Activated naive CD8-positive, alpha-beta T cell treated with anti-CD3 and anti-CD28 coated beads, Interleukin-2, amount 50 U/mL, for 24 hours (primary cell): ENCODE data around the gene RNF149.

ENCODE experiments used
- ATAC-seq: fragments of 150-1000 bp; cut with Tn5 transposase; one replicate; pipeline ENCODE4 v1.10.0; 2021
- DNase-seq: peaks from one replicate; pipeline ENCODE4 v3.0.0; 2021
- H3K27ac Mint-ChIP-seq: one replicate; pipeline ENCODE4 v1.8.0; 2021; ENCODE audit warnings: mild to moderate bottlenecking, mixed read lengths
- H3K27me3 Mint-ChIP-seq: one replicate; pipeline ENCODE4 v1.8.0; 2021; ENCODE audit warnings: mixed read lengths
- H3K36me3 Mint-ChIP-seq: one replicate; pipeline ENCODE4 v1.8.0; 2021; ENCODE audit warnings: low read depth, mixed read lengths
- H3K4me1 Mint-ChIP-seq: one replicate; pipeline ENCODE4 v1.8.0; 2021; ENCODE audit warnings: mixed read lengths
- H3K4me3 Mint-ChIP-seq: one replicate; pipeline ENCODE4 v1.8.0; 2021; ENCODE audit warnings: mild to moderate bottlenecking, moderate library complexity, mixed read lengths
- H3K9me3 Mint-ChIP-seq: one replicate; pipeline ENCODE4 v1.8.0; 2021; ENCODE audit warnings: mixed read lengths

Gene RNF149

GRCh38 chr2:101310090-101310833, 1.8 kb upstream of the RNF149 start:
- Mint-ChIP-seq H3K27ac (peak overlapping the region; percentile 95), H3K4me3 (peak overlapping the region; percentile 46), H3K27me3 (no peaks in the 10 kb centered on the region), H3K36me3 (peaks cover 14% of the 10 kb centered on the region), H3K9me3 (no peaks in the 10 kb centered on the region), H3K4me1 (peaks cover 63% of the 10 kb centered on the region)
- no peak for DNase-seq
- no peak for ATAC-seq

DNA sequence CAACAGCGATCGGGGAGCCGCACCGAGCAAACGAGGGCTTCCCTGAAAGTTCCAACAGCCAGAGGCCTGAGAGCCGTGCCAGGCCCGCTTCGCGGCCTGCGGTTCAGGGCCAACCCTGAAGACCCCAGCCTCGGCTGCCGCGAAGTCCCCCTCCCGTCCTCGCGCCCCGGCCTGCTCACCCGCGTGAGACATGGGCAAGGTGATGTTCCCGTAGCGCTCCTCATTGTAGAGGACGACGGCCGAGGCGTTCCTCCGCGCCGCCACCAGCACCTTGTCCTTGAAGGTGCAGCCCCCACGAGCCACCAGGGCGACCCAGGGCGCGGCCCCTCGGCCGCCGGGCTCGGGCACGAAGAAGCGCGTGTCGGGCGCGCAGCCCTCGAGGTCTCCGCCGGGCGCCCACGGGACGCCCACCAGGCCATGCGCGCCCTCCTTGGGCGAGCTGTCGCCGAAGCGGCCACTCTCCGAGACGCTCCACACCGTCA, 510 bp downstream of the RNF149 start:
- peaks cover 82% of the 10 kb centered on the region for H3K4me1 Mint-ChIP-seq
- H3K27ac Mint-ChIP-seq = peak overlapping the region; percentile 95
- no peaks in the 10 kb centered on the region for H3K9me3 Mint-ChIP-seq
- DNase-seq (peak; percentile 45), ATAC-seq (peak; percentile 1)
- no peaks in the 10 kb centered on the region for H3K27me3 Mint-ChIP-seq
- peaks cover 23% of the 10 kb centered on the region for H3K36me3 Mint-ChIP-seq
- H3K4me3 Mint-ChIP-seq = peak overlapping the region; percentile 89

DNA sequence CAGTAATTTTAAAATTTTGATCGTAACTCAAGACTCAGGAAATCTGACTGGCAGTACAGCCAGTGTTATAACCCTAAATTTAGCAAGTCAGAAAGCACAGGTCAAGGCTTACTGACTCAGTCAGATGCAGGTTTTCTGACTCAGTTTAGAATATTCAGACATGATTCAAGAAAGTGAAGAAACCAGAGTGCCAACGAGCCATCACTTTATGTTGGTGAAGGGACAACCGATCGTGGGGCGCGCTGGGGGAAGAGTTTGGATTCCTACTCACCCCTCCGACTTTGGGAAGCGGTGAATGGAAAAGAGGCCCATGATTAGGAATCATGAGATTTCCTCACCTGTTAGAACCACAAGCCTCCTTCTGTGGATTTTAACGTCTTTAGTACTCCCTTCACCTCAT, 998 bp downstream of the RNF149 start:
- no peaks in the 10 kb centered on the region for H3K9me3 Mint-ChIP-seq
- peak overlapping the region; percentile 89 for H3K4me3 Mint-ChIP-seq
- DNase-seq = no peak
- H3K27ac Mint-ChIP-seq = peak overlapping the region; percentile 95
- H3K27me3 Mint-ChIP-seq = no peaks in the 10 kb centered on the region
- peak; percentile 6 for ATAC-seq
- H3K36me3 Mint-ChIP-seq = peaks cover 24% of the 10 kb centered on the region
- H3K4me1 Mint-ChIP-seq = peaks cover 86% of the 10 kb centered on the region

DNA sequence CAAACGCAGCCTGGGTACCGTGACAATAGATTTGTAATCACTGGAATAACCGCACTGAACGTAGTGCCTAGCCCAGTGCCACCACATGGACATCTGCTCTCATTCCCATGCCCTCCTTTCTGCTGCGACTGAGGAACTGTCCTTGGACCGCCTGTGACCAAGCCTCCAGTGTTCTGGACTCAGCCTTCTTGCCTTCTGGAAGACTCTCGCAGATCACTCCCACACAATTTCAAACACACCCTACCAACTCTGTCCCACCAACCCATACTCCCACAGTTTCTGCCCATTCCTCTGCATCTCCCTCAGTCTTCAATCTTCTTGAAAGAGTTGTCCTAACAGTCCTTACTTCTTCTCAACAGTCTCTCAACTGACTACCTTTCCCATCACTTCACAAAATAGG, 2.1 kb downstream of the RNF149 start:
- Mint-ChIP-seq H3K27me3 (no peaks in the 10 kb centered on the region), H3K4me1 (peaks cover 87% of the 10 kb centered on the region), H3K27ac (peak overlapping the region; percentile 95), H3K9me3 (no peaks in the 10 kb centered on the region), H3K4me3 (peak overlapping the region; percentile 89), H3K36me3 (peaks cover 32% of the 10 kb centered on the region)
- ATAC-seq (peak; percentile 1), DNase-seq (no peak)

DNA sequence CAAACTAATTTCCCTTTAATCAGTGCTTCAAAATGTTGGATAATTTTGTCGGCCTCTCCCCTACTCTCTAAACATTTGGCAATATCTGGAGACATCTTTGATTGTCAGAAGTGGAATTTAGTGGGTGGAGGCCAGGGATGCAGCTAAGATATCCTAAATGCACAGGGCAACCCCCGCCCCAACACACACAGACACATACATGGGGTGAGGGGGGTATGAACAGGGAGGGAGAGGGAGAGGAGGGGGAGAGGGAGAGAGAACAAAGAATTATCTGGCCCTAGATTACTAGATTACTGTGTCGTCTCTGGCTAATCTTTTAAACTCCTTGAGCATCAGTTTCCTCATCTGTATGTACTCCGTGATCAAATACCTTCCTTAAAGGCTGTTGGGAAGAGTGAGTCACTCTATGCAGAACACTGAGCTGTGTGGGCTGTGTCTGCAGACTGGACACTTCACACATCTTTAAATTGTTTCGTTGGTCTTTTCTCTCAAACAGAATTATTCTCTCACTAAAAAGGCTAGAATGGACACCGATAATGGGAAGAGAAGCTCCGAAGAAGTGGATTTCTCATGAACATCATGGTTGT, 2.9 kb downstream of the RNF149 start:
- Mint-ChIP-seq H3K36me3 (peaks cover 32% of the 10 kb centered on the region), H3K27me3 (no peaks in the 10 kb centered on the region), H3K4me3 (peak overlapping the region; percentile 89), H3K4me1 (peaks cover 86% of the 10 kb centered on the region), H3K27ac (peak overlapping the region; percentile 95), H3K9me3 (no peaks in the 10 kb centered on the region)
- DNase-seq (no peak), ATAC-seq (peak; percentile 55)

GRCh38 chr2:101305035-101305434, 3.5 kb downstream of the RNF149 start:
- peak; percentile 30 for ATAC-seq
- DNase-seq = no peak
- H3K27ac Mint-ChIP-seq = peak overlapping the region; percentile 95
- peaks cover 86% of the 10 kb centered on the region for H3K4me1 Mint-ChIP-seq
- no peaks in the 10 kb centered on the region for H3K27me3 Mint-ChIP-seq
- H3K4me3 Mint-ChIP-seq = peak overlapping the region; percentile 89
- H3K9me3 Mint-ChIP-seq = no peaks in the 10 kb centered on the region
- peaks cover 32% of the 10 kb centered on the region for H3K36me3 Mint-ChIP-seq

DNA sequence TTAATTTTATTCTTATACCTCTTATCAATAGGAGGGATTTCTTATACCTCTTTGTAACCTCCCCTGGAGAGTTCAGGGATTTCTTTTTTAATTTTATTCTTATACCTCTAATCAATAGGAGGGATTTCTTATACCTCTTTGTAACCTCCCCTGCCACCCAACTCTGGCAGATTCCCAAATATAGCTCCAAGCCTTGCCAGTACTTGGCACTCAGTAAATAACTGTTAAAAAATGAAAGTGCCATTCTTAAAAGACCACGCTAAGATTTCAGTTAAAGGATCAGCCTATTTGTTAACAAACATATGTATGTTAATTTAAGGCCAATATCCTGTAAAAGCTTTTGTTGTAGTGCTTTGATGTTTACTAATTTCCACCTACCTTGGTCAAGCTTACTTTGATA, 4.8 kb downstream of the RNF149 start:
- H3K27me3 Mint-ChIP-seq = no peaks in the 10 kb centered on the region
- no peak overlapping the region for H3K27ac Mint-ChIP-seq
- H3K4me3 Mint-ChIP-seq = no peak overlapping the region
- DNase-seq (no peak), ATAC-seq (no peak)
- H3K9me3 Mint-ChIP-seq = no peaks in the 10 kb centered on the region
- peaks cover 32% of the 10 kb centered on the region for H3K36me3 Mint-ChIP-seq
- H3K4me1 Mint-ChIP-seq = peaks cover 86% of the 10 kb centered on the region

DNA sequence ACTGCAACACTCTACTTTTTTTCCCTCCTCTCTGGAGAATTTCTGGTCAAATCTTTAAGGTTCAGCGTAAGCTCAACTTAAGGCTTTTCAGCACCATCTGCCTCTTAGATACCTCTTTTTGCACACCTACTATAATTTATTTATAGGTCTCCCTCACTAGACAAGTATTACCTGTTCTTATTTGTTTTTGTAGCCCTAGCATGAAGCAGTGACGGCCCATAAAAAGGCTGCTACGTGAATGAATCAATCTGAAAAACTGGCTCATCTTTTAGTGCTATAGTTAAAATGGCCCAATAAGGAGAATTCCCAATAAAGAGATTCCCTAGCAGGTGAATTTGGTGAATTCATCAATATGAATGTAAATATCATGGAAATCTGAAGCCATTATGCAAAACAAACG, 6.5 kb downstream of the RNF149 start:
- ATAC-seq = no peak
- no peak for DNase-seq
- H3K27ac Mint-ChIP-seq = no peak overlapping the region
- H3K9me3 Mint-ChIP-seq = no peaks in the 10 kb centered on the region
- no peak overlapping the region for H3K4me3 Mint-ChIP-seq
- no peaks in the 10 kb centered on the region for H3K27me3 Mint-ChIP-seq
- peaks cover 33% of the 10 kb centered on the region for H3K36me3 Mint-ChIP-seq
- peaks cover 86% of the 10 kb centered on the region for H3K4me1 Mint-ChIP-seq

- H3K36me3 Mint-ChIP-seq = peaks cover 29% of the 10 kb centered on the region
- no peak overlapping the region for H3K27ac Mint-ChIP-seq
- DNase-seq (no peak), ATAC-seq (no peak)
- H3K27me3 Mint-ChIP-seq = no peaks in the 10 kb centered on the region
- H3K4me1 Mint-ChIP-seq = peaks cover 82% of the 10 kb centered on the region
- H3K9me3 Mint-ChIP-seq = no peaks in the 10 kb centered on the region
- no peak overlapping the region for H3K4me3 Mint-ChIP-seq
These were observed 7.7 kb downstream of the RNF149 start for GRCh38 chr2:101300836-101301235.

DNA sequence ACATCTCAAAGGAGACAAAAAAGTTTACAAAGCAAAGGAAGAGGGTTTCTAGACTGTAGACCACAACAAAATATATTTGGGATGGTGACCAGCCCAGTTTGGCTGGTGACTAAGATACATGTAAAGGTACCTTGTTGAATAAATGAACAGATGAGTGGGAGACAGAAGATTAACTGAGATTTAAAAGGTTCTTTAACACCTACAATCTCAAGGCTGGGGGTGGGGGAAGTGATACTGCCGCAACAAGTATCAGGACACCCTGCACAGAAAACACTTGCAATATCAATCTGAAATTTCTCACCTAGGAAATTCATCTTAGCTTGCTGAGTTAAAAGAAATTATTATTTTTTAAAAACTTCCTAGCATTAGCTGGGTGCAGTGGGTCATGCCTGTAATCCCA, 8.3 kb downstream of the RNF149 start:
- no peak overlapping the region for H3K4me3 Mint-ChIP-seq

DNA sequence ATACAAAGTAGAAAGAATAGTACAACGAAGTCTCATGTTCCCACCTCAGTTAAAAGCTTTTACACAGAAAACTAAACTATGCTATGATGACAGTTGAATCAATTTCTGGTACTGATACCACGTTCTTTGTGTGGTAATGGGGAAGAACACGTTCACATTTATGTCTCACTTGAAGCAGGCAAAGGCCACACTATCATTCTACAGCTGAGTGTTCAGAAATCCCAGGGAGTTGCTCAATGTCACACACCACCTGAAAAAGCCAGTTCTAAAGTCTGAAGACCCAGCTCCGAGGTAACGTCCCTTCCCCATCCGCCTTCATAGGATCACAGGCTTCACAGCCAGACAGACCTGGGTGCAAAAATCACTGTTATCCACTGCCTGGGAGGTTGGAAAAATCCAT, 8.9 kb downstream of the RNF149 start:
- DNase-seq (no peak), ATAC-seq (no peak)
- H3K4me3 Mint-ChIP-seq = no peak overlapping the region
- peaks cover 72% of the 10 kb centered on the region for H3K4me1 Mint-ChIP-seq
- H3K27ac Mint-ChIP-seq = peak overlapping the region; percentile 21
- H3K27me3 Mint-ChIP-seq = no peaks in the 10 kb centered on the region
- H3K9me3 Mint-ChIP-seq = no peaks in the 10 kb centered on the region
- peaks cover 25% of the 10 kb centered on the region for H3K36me3 Mint-ChIP-seq

More for the DNA sequence above, 8.3 kb downstream of the RNF149 start:
- peaks cover 23% of the 10 kb centered on the region for H3K36me3 Mint-ChIP-seq
- no peak for ATAC-seq
- peaks cover 76% of the 10 kb centered on the region for H3K4me1 Mint-ChIP-seq
- no peaks in the 10 kb centered on the region for H3K27me3 Mint-ChIP-seq
- no peaks in the 10 kb centered on the region for H3K9me3 Mint-ChIP-seq
- no peak for DNase-seq
- H3K27ac Mint-ChIP-seq = peak overlapping the region; percentile 21

GRCh38 chr2:101297383-101297782, 11.1 kb downstream of the RNF149 start:
- Mint-ChIP-seq H3K4me3 (no peak overlapping the region), H3K36me3 (peaks cover 24% of the 10 kb centered on the region), H3K4me1 (peaks cover 52% of the 10 kb centered on the region), H3K27me3 (no peaks in the 10 kb centered on the region), H3K27ac (peak overlapping the region; percentile 25), H3K9me3 (no peaks in the 10 kb centered on the region)
- DNase-seq (no peak), ATAC-seq (no peak)

GRCh38 chr2:101296371-101296770, 12.1 kb downstream of the RNF149 start:
- DNase-seq (no peak), ATAC-seq (no peak)
- no peaks in the 10 kb centered on the region for H3K9me3 Mint-ChIP-seq
- peaks cover 42% of the 10 kb centered on the region for H3K4me1 Mint-ChIP-seq
- H3K4me3 Mint-ChIP-seq = no peak overlapping the region
- no peaks in the 10 kb centered on the region for H3K27me3 Mint-ChIP-seq
- peaks cover 24% of the 10 kb centered on the region for H3K36me3 Mint-ChIP-seq
- no peak overlapping the region for H3K27ac Mint-ChIP-seq

- H3K36me3 Mint-ChIP-seq = peaks cover 24% of the 10 kb centered on the region
- ATAC-seq (no peak), DNase-seq (no peak)
- H3K27me3 Mint-ChIP-seq = no peaks in the 10 kb centered on the region
- H3K9me3 Mint-ChIP-seq = no peaks in the 10 kb centered on the region
- no peak overlapping the region for H3K27ac Mint-ChIP-seq
- H3K4me1 Mint-ChIP-seq = peaks cover 39% of the 10 kb centered on the region
- H3K4me3 Mint-ChIP-seq = no peak overlapping the region
These were observed 12.6 kb downstream of the RNF149 start for GRCh38 chr2:101295895-101296294.

- Mint-ChIP-seq H3K27me3 (no peaks in the 10 kb centered on the region), H3K27ac (no peak overlapping the region), H3K4me3 (no peak overlapping the region), H3K4me1 (peaks cover 29% of the 10 kb centered on the region), H3K9me3 (no peaks in the 10 kb centered on the region), H3K36me3 (peaks cover 28% of the 10 kb centered on the region)
- ATAC-seq (no peak), DNase-seq (no peak)
These were observed 13.6 kb downstream of the RNF149 start for GRCh38 chr2:101294861-101295260.
